T-cell (primary cell): ENCODE results near the gene TCERG1L. TPM values are rescaled to one million over a fixed set of nuclear protein-coding genes. Genes with fewer than 3 reads are reported as not detected.

Source experiments
- ATAC-seq, 4 experiments: fragments of 200-7000 bp in 3 of 4; fragments of 150-1000 bp in 1 of 4; cut with Tn5 transposase; replicated peaks in 1 of 4; 1 replicate in 3 of 4; 2 replicates in 1 of 4; pipeline ENCODE4 v1.10.0; 2021; ENCODE audit warnings: moderate library complexity in 3 of 4, mild to moderate bottlenecking in 2 of 4, moderate number of reproducible peaks in 1 of 4
- CTCF ChIA-PET, 2 donors: fragments of 300-600 bp; sonication (Branson Sonifier 250); formaldehyde crosslinking; loops; one replicate each; lab custom pipeline; 2022; ENCODE audit warnings: antibody characterized with exemption in 2 of 2; lab: Charles Lee
- POLR2A ChIA-PET, 2 donors: fragments of 300-600 bp; sonication (Branson Sonifier 250); formaldehyde crosslinking; loops; one replicate each; lab custom pipeline; 2022; ENCODE audit warnings: antibody characterized with exemption in 2 of 2; lab: Charles Lee
- DNase-seq, 35 experiments: peaks; one replicate each; pipeline versions ENCODE4 v3.0.0 to v3.0.0-alpha.2; 2013 to 2023
- H3K27ac ChIP-seq: one replicate; pipeline ENCODE4 v1.5.1; 2013; ENCODE audit warnings: low read length
- H3K27me3 ChIP-seq, 2 experiments: replicated peaks in 1 of 2; 1 replicate in 1 of 2; 2 replicates in 1 of 2; pipeline versions ENCODE4 v1.6.1 to v1.7.0; 2013; ENCODE audit warnings: low read length in 1 of 2, mixed read lengths in 1 of 2; ENCODE audit not compliant: control insufficient read depth in 2 of 2, insufficient read depth in 2 of 2; ENCODE audit errors: extremely low read depth in 1 of 2
- H3K36me3 ChIP-seq, 2 donors: 1 replicate in 1 of 2; 2 replicates in 1 of 2; pipeline versions ENCODE4 v1.6.1 to v1.7.0; 2013; ENCODE audit warnings: low read length in 1 of 2; ENCODE audit not compliant: control insufficient read depth in 2 of 2, insufficient read depth in 1 of 2; ENCODE audit errors: extremely low read depth in 1 of 2
- H3K4me1 ChIP-seq, 2 experiments: 1 replicate in 1 of 2; 2 replicates in 1 of 2; pipeline versions ENCODE4 v1.6.1 to v1.7.0; 2013; ENCODE audit warnings: low read length in 2 of 2, mixed read lengths in 1 of 2; ENCODE audit not compliant: insufficient read depth in 2 of 2, control insufficient read depth in 1 of 2; ENCODE audit errors: extremely low read depth in 1 of 2
- H3K4me3 ChIP-seq, 2 donors: 1 replicate in 1 of 2; 2 replicates in 1 of 2; pipeline versions ENCODE4 v1.5.1 to v1.7.0; 2013; ENCODE audit warnings: mild to moderate bottlenecking in 2 of 2, low read length in 1 of 2, moderate library complexity in 1 of 2; ENCODE audit not compliant: control insufficient read depth in 1 of 2; ENCODE audit errors: extremely low read depth in 1 of 2
- H3K9me3 ChIP-seq: 2 replicates; pipeline ENCODE4 v1.7.0; 2013
- H3K27ac Mint-ChIP-seq, 2 donors: one replicate each; pipeline ENCODE4 v1.8.0; 2020 to 2021; ENCODE audit warnings: mild to moderate bottlenecking in 2 of 2, mixed read lengths in 2 of 2
- H3K27me3 Mint-ChIP-seq, 2 donors: one replicate each; pipeline ENCODE4 v1.8.0; 2021 to 2022; ENCODE audit warnings: mixed read lengths in 2 of 2
- H3K36me3 Mint-ChIP-seq: one replicate; pipeline ENCODE4 v1.8.0; 2021; ENCODE audit warnings: mixed read lengths
- H3K4me1 Mint-ChIP-seq, 3 donors: one replicate each; pipeline ENCODE4 v1.8.0; 2020 to 2022; ENCODE audit warnings: mixed read lengths in 3 of 3, mild to moderate bottlenecking in 1 of 3
- H3K4me3 Mint-ChIP-seq, 3 donors: one replicate each; pipeline ENCODE4 v1.8.0; 2020 to 2022; ENCODE audit warnings: mild to moderate bottlenecking in 3 of 3, mixed read lengths in 3 of 3, moderate library complexity in 3 of 3
- H3K9me3 Mint-ChIP-seq, 3 donors: one replicate each; pipeline ENCODE4 v1.8.0; 2020 to 2022; ENCODE audit warnings: mixed read lengths in 3 of 3
- WGBS: methylation state at CpG from one replicate; pipeline ENCODE4 v1.1.5; 2013; ENCODE audit warnings: missing lambda C conversion rate; ENCODE audit not compliant: insufficient coverage; 5-methylcytosine and 5-hydroxymethylcytosine counted together
- total RNA-seq, 35 experiments: library from RNA in 6 of 35; stranded (reverse) in 6 of 35; fragments of 120-200 nt in 1 of 35; gene quantifications; one replicate each; pipeline versions ENCODE4 v1.2.1 to v1.2.4 and lab custom pipeline; 2013 to 2026

TCERG1L gene
- total RNA-seq, 5 donors from 2014 or later (not counting 1 experiment from before 2014, with no cell fraction given): 0.13 to 0.29 (median 0.21) TPM; not detected in 1

DNA sequence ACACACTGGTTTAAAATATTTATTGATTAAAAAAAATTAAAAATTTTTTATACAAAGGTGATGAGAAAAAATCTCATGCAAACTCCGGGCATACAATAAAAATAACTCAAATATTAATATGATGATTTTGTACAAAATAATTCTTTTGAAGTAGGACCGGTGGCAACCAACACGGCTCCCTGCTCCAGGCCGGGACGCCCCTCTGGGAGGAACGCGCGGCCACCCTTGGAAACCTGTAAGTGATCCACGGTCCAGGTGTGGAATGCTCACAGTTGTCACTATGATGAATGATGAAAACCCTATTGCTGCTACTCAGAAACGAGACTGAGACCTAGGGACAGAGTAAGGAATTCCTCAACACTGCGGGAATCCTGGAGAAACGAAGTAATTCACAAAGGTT is 219.1 kb downstream of the TCERG1L start:
- ATAC-seq (no peak), DNase-seq (no peak)
- Histone ChIP-seq H3K36me3 (no peaks in the 10 kb centered on the region), H3K27me3 (no peaks in the 10 kb centered on the region), H3K4me1 (peaks cover 4 to 11% of the 10 kb centered on the region in 2 experiments), H3K4me3 (no peak overlapping the region), H3K9me3 (no peaks in the 10 kb centered on the region), H3K27ac (no peak overlapping the region)
- H3K4me1 Mint-ChIP-seq: peaks cover 0 to 10% (median 2%) of the 10 kb centered on the region in 3 donors
- no peaks in the 10 kb centered on the region for H3K36me3 Mint-ChIP-seq
- H3K4me3 Mint-ChIP-seq: no peak overlapping the region
- no peaks in the 10 kb centered on the region for H3K9me3 Mint-ChIP-seq
- ChIA-PET CTCF (no interaction called here), POLR2A (no interaction called here)
- WGBS: 86% methylated on average over 11 of the region's 12 CpGs
- no peaks in the 10 kb centered on the region for H3K27me3 Mint-ChIP-seq
- no peak overlapping the region for H3K27ac Mint-ChIP-seq

DNA sequence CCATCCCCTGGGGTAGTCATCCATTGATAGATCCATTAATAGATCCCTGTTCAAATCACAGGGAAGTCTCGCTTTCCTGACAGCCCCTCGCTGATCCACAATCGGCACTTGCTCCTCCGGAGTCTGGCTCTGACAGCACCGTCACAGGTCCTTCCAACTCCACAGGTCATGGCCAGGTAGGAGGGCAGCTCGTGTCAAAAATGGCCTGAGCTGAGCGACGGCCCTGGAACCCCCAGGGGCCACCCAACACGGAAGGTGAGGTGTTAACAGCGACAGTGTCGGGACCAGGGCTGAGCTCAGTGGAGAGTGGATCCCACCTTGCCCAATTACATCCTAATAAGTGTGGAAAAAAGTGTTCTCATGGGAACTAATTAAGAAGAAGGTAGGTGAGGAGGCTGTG is 219.8 kb downstream of the TCERG1L start:
- peaks cover 4 to 11% of the 10 kb centered on the region in 2 experiments for H3K4me1 ChIP-seq
- Mint-ChIP-seq H3K27ac (no peak overlapping the region), H3K9me3 (no peaks in the 10 kb centered on the region), H3K27me3 (no peaks in the 10 kb centered on the region), H3K4me1 (peaks cover 0 to 16% (median 2%) of the 10 kb centered on the region in 3 donors), H3K36me3 (no peaks in the 10 kb centered on the region), H3K4me3 (no peak overlapping the region)
- 86% methylated on average over 6 of the region's 11 CpGs for WGBS
- ATAC-seq: no peak
- no peak overlapping the region for H3K27ac ChIP-seq
- POLR2A ChIA-PET: no interaction called here
- no peaks in the 10 kb centered on the region for H3K27me3 ChIP-seq
- no peaks in the 10 kb centered on the region for H3K9me3 ChIP-seq
- no peak overlapping the region for H3K4me3 ChIP-seq
- no peak for DNase-seq
- CTCF ChIA-PET: no interaction called here
- no peaks in the 10 kb centered on the region for H3K36me3 ChIP-seq

DNA sequence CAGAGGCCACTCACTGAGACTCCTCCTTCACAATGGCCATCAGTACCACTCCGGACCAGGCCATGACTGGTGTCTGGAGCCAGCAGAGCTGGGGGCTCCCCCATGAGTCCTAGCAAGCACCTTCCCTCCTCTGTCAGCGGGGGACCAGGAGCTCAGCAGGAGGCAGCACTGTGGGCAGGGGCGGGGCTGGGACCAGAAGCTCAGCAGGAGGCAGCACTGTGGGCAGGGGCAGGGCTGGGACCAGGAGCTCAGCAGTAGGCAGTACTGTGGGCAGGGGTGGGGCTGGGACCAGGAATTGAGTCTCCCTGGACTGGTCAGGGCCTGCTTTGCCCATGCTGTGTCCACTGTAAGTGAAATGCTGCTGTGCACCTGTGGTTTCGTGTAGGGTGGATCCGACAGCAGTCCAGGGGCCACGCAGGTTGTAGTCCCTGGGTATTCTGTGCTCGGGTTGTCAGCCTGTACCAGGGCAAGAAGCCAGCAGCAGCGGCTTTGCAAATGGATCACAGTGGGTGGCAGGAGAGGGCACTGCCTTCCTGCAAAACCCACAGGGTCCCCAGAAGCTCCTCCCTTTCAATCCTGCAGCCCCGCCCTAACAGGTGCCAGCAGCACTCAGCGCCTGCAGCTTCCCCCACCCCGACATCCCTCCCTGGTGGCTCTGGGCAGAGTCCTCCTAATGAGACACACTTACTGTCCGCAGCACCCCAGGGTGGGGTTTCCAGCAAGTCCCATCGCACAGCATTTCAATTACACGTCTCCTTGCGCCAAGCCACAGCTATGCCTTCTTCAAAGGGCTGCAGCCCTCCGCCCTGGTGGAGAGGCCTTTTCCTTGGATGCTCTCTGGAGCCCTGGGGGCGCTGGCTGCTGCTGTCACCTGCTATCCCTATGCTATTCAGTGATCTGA is 220.5 kb downstream of the TCERG1L start:
- H3K4me1 Mint-ChIP-seq: peaks cover 0 to 16% (median 2%) of the 10 kb centered on the region in 3 donors
- ChIA-PET CTCF (interaction anchor here in 1 of 2 donors (0.6 kb wide), 1 partner anchor 66 kb away, joined by 3 read pairs; no protein-coding TSS in a partner anchor), POLR2A (no interaction called here)
- Histone ChIP-seq H3K4me3 (no peak overlapping the region), H3K4me1 (peaks cover 4 to 11% of the 10 kb centered on the region in 2 experiments), H3K9me3 (no peaks in the 10 kb centered on the region), H3K27ac (no peak overlapping the region), H3K27me3 (peaks cover 0 to 5% of the 10 kb centered on the region in 2 experiments), H3K36me3 (no peaks in the 10 kb centered on the region)
- H3K36me3 Mint-ChIP-seq: no peaks in the 10 kb centered on the region
- H3K27me3 Mint-ChIP-seq: no peaks in the 10 kb centered on the region
- 65% methylated on average over 11 of the region's 17 CpGs for WGBS
- H3K9me3 Mint-ChIP-seq: no peaks in the 10 kb centered on the region
- H3K4me3 Mint-ChIP-seq: peak overlapping the region in 1 of 3 donors; percentile 34
- ATAC-seq: peak in 3 of 4 experiments; percentile 56 to 62 (median 57)
- peak in 1 of 35 experiments; percentile 9 for DNase-seq
- H3K27ac Mint-ChIP-seq: no peak overlapping the region

DNA sequence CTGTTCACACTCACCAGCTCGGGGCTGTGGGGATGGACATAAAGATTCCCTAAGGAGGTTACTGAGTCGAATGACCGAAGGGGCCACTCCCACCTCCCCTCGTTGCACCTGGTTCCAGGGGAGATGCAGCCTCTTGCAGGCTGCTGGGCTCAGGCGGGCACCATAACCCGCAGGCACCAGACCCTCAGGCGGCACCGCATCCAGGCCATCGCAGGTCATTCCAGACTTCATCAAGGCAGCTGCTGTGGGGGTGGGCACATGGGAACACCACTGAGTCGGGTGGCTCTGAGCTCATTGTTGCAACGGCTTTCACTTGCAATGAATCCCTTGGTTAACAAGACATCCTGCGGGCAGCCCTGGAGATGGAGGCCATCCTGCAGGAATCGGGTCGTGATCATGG is 221.7 kb downstream of the TCERG1L start:
- Mint-ChIP-seq H3K27me3 (peaks cover 0 to 2% of the 10 kb centered on the region in 2 donors), H3K27ac (no peak overlapping the region), H3K4me1 (peaks cover 0 to 27% (median 2%) of the 10 kb centered on the region in 3 donors), H3K9me3 (no peaks in the 10 kb centered on the region), H3K4me3 (no peak overlapping the region), H3K36me3 (no peaks in the 10 kb centered on the region)
- H3K27me3 ChIP-seq: peaks cover 0 to 5% of the 10 kb centered on the region in 2 experiments
- ChIA-PET POLR2A (no interaction called here), CTCF (no interaction called here)
- H3K4me1 ChIP-seq: peaks cover 4 to 18% of the 10 kb centered on the region in 2 experiments
- no peaks in the 10 kb centered on the region for H3K36me3 ChIP-seq
- ATAC-seq: no peak
- no peaks in the 10 kb centered on the region for H3K9me3 ChIP-seq
- no peak overlapping the region for H3K4me3 ChIP-seq
- no peak for DNase-seq
- H3K27ac ChIP-seq: no peak overlapping the region
- WGBS: 89% methylated on average over 11 of the region's 14 CpGs

DNA sequence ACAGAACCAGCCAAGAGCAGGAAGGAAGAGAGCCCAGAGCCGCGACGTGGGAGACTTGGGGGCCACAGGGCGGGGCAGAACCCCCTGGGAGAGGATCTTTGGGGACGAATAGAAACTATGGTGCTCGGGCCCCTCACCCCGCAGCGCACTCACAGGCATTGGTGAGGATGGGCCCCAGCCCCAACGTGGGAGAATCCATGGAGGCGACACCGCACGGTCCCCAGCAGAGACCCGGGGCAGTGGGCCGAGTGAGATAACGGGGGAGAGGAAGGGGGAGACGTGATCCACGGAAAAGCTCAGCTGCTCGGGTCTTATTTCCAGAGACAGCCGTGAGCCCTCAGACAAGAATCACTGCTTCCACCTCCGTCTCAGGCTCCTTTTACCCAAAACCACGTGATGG is 222.4 kb downstream of the TCERG1L start:
- CTCF ChIA-PET: no interaction called here
- H3K9me3 ChIP-seq: no peaks in the 10 kb centered on the region
- peaks cover 0 to 5% of the 10 kb centered on the region in 2 experiments for H3K27me3 ChIP-seq
- no peaks in the 10 kb centered on the region for H3K36me3 Mint-ChIP-seq
- no peaks in the 10 kb centered on the region for H3K36me3 ChIP-seq
- ATAC-seq (no peak), DNase-seq (no peak)
- no peak overlapping the region for H3K4me3 ChIP-seq
- H3K27ac ChIP-seq: no peak overlapping the region
- H3K27me3 Mint-ChIP-seq: peaks cover 0 to 2% of the 10 kb centered on the region in 2 donors
- WGBS: 73% methylated on average over 16 of the region's 21 CpGs
- no peaks in the 10 kb centered on the region for H3K9me3 Mint-ChIP-seq
- no peak overlapping the region for H3K27ac Mint-ChIP-seq
- POLR2A ChIA-PET: no interaction called here
- peaks cover 4 to 25% of the 10 kb centered on the region in 2 experiments for H3K4me1 ChIP-seq
- no peak overlapping the region for H3K4me3 Mint-ChIP-seq
- H3K4me1 Mint-ChIP-seq: peaks cover 0 to 30% (median 4%) of the 10 kb centered on the region in 3 donors

DNA sequence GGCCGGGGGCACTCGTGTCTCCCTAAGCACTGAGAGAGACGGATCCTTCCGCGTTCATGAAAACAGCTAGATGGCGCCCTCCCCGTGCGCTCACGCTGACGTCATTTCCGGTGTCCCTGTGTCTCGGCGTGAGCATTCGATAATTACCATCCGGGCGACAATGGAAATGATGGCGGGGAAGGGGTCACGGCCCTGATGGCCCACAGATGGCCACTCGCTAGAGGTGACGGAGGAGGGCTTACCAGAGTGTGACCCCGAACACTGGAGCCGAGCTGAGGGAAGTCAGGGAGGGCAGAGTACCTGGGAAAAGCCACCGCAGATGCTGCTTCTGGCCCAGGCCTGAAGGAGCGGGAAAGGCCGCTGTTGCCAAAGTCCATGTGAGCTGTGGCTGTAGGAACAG is 222.9 kb downstream of the TCERG1L start:
- no peaks in the 10 kb centered on the region for H3K36me3 ChIP-seq
- POLR2A ChIA-PET: no interaction called here
- peaks cover 0 to 8% of the 10 kb centered on the region in 2 experiments for H3K27me3 ChIP-seq
- Mint-ChIP-seq H3K27me3 (peaks cover 0 to 3% of the 10 kb centered on the region in 2 donors), H3K9me3 (no peaks in the 10 kb centered on the region), H3K4me3 (no peak overlapping the region), H3K27ac (no peak overlapping the region), H3K4me1 (peaks cover 0 to 36% (median 5%) of the 10 kb centered on the region in 3 donors), H3K36me3 (no peaks in the 10 kb centered on the region)
- H3K27ac ChIP-seq: no peak overlapping the region
- H3K9me3 ChIP-seq: no peaks in the 10 kb centered on the region
- no peak overlapping the region for H3K4me3 ChIP-seq
- ATAC-seq (no peak), DNase-seq (no peak)
- WGBS: 84% methylated on average over 23 of the region's 25 CpGs
- CTCF ChIA-PET: no interaction called here
- peaks cover 4 to 30% of the 10 kb centered on the region in 2 experiments for H3K4me1 ChIP-seq
